GM12878 (cell line): ENCODE data around the gene SPTY2D1.

Experiments used
- ATF3 ChIP-seq: IDR thresholded peaks from 2 replicates; pipeline ENCODE4 v1.6.1; 2011; ENCODE audit warnings: low read depth, mild to moderate bottlenecking, low read length, moderate library complexity, borderline replicate concordance; ENCODE audit errors: extremely low read depth
- CTCF ChIP-seq, 3 experiments: IDR thresholded peaks in 2 of 3; conservative IDR thresholded peaks in 1 of 3; 2 replicates each; pipeline ENCODE4 v1.5.1; 2011; ENCODE audit warnings: low read depth in 3 of 3, low read length in 3 of 3, mild to moderate bottlenecking in 3 of 3, control low read depth in 2 of 3, moderate library complexity in 2 of 3, inconsistent platforms in 1 of 3, mixed read lengths in 1 of 3; ENCODE audit not compliant: control insufficient read depth in 2 of 3, insufficient read depth in 1 of 3; ENCODE audit errors: extremely low read depth in 1 of 3
- EP300 ChIP-seq, 2 experiments: fragments of 150-350 bp in 1 of 2; IDR thresholded peaks; 2 replicates each; pipeline ENCODE4 v1.6.1; 2011 to 2012; ENCODE audit warnings: low read depth in 2 of 2, low read length in 2 of 2, borderline replicate concordance in 1 of 2, improper control_type of control experiment in 1 of 2, inconsistent platforms in 1 of 2; ENCODE audit not compliant: control insufficient read depth in 1 of 2
- EZH2 ChIP-seq: IDR thresholded peaks from 2 replicates; pipeline ENCODE4 v1.6.1; 2012; ENCODE audit warnings: low read depth, mild to moderate bottlenecking, control low read depth, inconsistent platforms, low read length, borderline replicate concordance; ENCODE audit not compliant: control insufficient read depth
- GABPA ChIP-seq: IDR thresholded peaks from 2 replicates; pipeline ENCODE4 v1.6.1; 2014; ENCODE audit warnings: antibody characterized with exemption, low read depth, mild to moderate bottlenecking, inconsistent platforms
- NBN ChIP-seq: fragments of 450-650 bp; IDR thresholded peaks from 2 replicates; pipeline ENCODE4 v1.6.1; 2016
- NFYA ChIP-seq: IDR thresholded peaks from 2 replicates; pipeline ENCODE4 v1.6.1; 2011; ENCODE audit warnings: low read depth, mild to moderate bottlenecking, low read length, improper control_type of control experiment, borderline replicate concordance
- POLR2A ChIP-seq: IDR thresholded peaks from 2 replicates; pipeline ENCODE4 v1.6.1; 2011; ENCODE audit warnings: low read depth, mild to moderate bottlenecking, low read length
- RB1 ChIP-seq: fragments of 450-650 bp; formaldehyde crosslinking; IDR thresholded peaks from 2 replicates; pipeline ENCODE4 v1.6.1; 2017; ENCODE audit warnings: mild to moderate bottlenecking, borderline replicate concordance

GRCh38 chr11:18632841-18633240, 1.3 kb downstream of the SPTY2D1 start:
- no peak for TF ChIP-seq EP300 (IDR thresholded peaks at IDR 0.05; ENCODE audit: borderline replicate concordance in 1 of 2, control insufficient read depth in 1 of 2, low read depth in 2 of 2, low read length in 2 of 2)
- no peak for TF ChIP-seq CTCF (IDR thresholded peaks at IDR 0.05 in 2 of 3, conservative IDR thresholded peaks at IDR 0.05 in 1 of 3; ENCODE audit: control insufficient read depth in 2 of 3, extremely low read depth in 1 of 3, insufficient read depth in 1 of 3, low read depth in 3 of 3, low read length in 3 of 3)
- no peak for TF ChIP-seq GABPA
- TF ChIP-seq ATF3, result no peak
- TF ChIP-seq POLR2A, result no peak
- TF ChIP-seq NFYA, result no peak
- TF ChIP-seq NBN, result no peak
- no peak for TF ChIP-seq EZH2
- TF ChIP-seq RB1, result no peak
